DMS 273 treated with DMSO at 0.1 percent for 48 hours (cell line): ENCODE results near the gene MORN3.
A peak's percentile ranks its signal among the peaks of the same experiment; 100 is the strongest.
"Not testable (repeated sequence)": the region's sequence is repeated elsewhere in the genome, so short reads cannot be mapped to it uniquely, and the experiment has no call there.

ENCODE experiments used
- DNase-seq: peaks from one replicate; lab custom pipeline; 2025; lab: John Stamatoyannopoulos, UW

Gene MORN3

GRCh38 chr12:121689430-121689829 lies 20.0 kb upstream of the MORN3 start:
- no peak for DNase-seq

GRCh38 chr12:121688966-121689365 lies 19.5 kb upstream of the MORN3 start:
- no peak for DNase-seq

- DNase-seq, result not testable (repeated sequence)
Measured at GRCh38 chr12:121679661-121680197, 10.3 kb upstream of the MORN3 start.

GRCh38 chr12:121678716-121679300 lies 9.4 kb upstream of the MORN3 start:
- no peak for DNase-seq

GRCh38 chr12:121678305-121678704 lies 8.9 kb upstream of the MORN3 start:
- no peak for DNase-seq

- DNase-seq, result no peak
Measured at GRCh38 chr12:121676190-121676589, 6.7 kb upstream of the MORN3 start.

- peak; percentile 70 for DNase-seq
Measured at GRCh38 chr12:121673013-121673511, 3.6 kb upstream of the MORN3 start.

- no peak for DNase-seq
Measured at GRCh38 chr12:121668750-121669520, 519 bp downstream of the MORN3 start.

GRCh38 chr12:121666829-121667228 lies 2.6 kb downstream of the MORN3 start:
- not testable (repeated sequence) for DNase-seq

- no peak for DNase-seq
Measured at GRCh38 chr12:121663610-121663929, 5.9 kb downstream of the MORN3 start.

- DNase-seq, result not testable (repeated sequence)
Measured at GRCh38 chr12:121661353-121662105, 7.9 kb downstream of the MORN3 start.

GRCh38 chr12:121657305-121658008 lies 12.0 kb downstream of the MORN3 start:
- no peak for DNase-seq

GRCh38 chr12:121656122-121656521 lies 13.3 kb downstream of the MORN3 start:
- no peak for DNase-seq

GRCh38 chr12:121653999-121654398 lies 15.5 kb downstream of the MORN3 start:
- DNase-seq, result no peak

- DNase-seq, result no peak
Measured at GRCh38 chr12:121652767-121653497, 16.5 kb downstream of the MORN3 start.

GRCh38 chr12:121651320-121651719 lies 18.1 kb downstream of the MORN3 start:
- no peak for DNase-seq

- no peak for DNase-seq
Measured at GRCh38 chr12:121649819-121650353, 19.6 kb downstream of the MORN3 start.

GRCh38 chr12:121649322-121649721 lies 20.1 kb downstream of the MORN3 start:
- DNase-seq, result no peak

- DNase-seq, result no peak
Measured at GRCh38 chr12:121648458-121649028, 20.9 kb downstream of the MORN3 start.

- no peak for DNase-seq
Measured at GRCh38 chr12:121641343-121641630, 28.2 kb downstream of the MORN3 start.
